Stimulated activated CD4-positive, alpha-beta T cell treated with anti-CD3 and anti-CD28 coated beads, Interleukin-4, amount 100 ng/mL, for 1 hour (primary cell): ENCODE measurements around the gene ALX4.
A peak's percentile ranks its signal among the peaks of the same experiment; 100 is the strongest.

Experiments used
- DNase-seq: peaks from one replicate; pipeline ENCODE4 v3.0.0-alpha.2; 2020

ALX4 gene

DNA sequence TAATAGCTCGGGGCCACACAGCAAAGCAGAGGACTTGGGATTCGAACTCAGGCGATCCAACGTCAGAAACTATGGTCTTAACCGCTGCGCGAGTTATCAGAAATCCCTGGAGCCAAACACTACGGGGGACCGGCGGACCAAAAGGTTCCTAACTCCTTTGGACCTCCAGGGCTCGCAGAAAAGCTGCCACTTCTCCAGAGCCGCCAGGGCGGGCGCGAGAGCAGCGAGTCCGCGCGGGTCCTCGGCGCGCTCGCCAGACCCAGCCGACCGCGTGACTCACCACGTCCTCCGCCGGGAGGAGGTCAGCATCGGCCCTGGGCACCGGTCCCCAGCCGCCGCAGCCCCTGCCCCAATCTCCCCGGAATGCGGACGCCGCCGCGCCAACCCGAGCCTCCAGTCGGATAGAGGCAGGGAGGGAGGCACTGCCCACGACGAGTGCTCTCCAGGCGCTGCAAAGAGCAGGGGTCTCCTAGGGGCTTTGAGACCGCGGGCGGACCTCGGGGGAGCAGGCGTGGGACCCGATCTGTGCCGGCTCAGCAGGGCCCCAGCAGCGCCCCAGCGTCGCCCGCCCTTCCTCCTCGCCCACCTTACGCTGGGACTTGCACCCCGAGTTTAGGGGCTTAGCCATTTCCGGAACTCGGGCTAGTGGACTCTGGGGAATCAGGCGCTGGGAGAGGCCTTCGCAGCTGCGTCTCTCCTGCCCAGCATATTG is 6.2 kb upstream of the ALX4 start:
- no peak for DNase-seq

DNA sequence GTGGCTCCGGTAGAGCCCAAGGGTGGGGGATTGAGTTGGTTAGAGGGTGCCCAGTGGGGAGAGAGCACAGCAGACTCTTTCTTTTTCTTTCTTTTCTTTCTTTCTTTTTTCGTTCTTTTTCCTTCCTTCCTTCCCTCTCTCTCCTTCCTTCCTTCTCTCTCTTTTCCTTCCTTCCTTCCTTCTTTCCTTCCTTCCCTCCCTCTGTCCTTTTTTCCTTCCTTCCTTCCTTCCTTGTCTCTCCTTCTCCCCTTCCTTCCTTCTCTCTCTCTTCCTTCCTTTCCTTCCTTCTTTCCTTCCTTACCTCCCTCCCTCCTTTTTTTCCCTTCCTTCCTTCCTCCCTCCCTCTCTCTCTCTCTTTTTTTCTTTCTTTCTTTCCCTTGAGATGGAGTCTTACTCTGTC is 4.8 kb upstream of the ALX4 start:
- no peak for DNase-seq

DNA sequence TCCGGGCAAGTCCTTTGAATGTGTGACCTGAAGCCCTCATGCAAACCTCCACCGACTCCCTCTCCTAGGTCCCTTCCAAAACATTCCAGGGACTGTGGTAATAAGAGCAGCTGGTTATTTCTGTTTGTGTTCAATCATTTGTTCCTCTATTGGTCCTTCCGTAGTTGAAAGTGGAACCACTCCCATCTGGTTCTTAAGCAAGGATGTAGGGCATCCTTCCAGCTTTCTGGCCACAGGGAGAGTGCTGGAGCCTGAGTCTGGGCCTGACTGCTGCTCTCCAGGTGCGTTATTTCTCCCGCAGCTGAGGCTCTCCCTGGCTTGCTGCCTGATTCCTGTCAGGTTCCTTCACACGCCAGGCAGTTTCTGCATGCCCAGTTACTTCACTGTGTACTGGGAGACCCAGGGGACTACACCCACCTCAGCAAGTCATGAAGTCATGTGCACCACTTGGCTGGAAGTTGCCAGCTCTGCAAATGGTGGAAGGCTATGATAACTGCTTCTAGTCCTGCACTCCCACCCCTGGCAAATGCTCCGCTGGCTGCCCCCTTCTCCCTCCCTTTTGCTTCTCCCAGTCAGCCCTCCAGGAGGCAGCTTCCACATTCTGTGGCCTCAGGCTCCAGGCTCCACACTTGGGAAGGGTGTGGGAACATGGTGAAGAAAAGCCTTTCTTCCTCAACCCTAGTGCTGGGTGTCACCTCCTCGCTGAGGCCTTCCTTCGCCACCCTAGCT is 4.0 kb upstream of the ALX4 start:
- no peak for DNase-seq

DNA sequence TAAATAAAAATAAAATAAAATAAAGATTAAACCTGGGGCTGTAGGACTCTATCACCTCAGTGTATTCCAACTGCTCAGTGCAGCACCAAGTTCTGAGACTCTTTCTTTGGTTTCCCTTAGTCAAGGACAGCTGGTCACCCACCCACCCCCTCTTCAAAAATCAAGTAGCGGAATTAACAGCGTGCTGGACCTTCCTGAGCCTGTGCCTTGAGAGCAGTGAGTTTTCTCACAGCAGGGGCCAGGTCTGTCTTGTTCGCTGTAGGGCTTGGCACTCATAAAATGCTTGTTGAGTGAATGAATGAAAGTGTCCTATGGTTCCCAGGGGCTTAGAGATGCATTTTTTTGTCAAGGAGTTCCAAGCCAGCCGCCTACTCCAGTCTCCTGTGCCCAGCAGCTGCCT is 2.9 kb upstream of the ALX4 start:
- DNase-seq, result no peak

DNA sequence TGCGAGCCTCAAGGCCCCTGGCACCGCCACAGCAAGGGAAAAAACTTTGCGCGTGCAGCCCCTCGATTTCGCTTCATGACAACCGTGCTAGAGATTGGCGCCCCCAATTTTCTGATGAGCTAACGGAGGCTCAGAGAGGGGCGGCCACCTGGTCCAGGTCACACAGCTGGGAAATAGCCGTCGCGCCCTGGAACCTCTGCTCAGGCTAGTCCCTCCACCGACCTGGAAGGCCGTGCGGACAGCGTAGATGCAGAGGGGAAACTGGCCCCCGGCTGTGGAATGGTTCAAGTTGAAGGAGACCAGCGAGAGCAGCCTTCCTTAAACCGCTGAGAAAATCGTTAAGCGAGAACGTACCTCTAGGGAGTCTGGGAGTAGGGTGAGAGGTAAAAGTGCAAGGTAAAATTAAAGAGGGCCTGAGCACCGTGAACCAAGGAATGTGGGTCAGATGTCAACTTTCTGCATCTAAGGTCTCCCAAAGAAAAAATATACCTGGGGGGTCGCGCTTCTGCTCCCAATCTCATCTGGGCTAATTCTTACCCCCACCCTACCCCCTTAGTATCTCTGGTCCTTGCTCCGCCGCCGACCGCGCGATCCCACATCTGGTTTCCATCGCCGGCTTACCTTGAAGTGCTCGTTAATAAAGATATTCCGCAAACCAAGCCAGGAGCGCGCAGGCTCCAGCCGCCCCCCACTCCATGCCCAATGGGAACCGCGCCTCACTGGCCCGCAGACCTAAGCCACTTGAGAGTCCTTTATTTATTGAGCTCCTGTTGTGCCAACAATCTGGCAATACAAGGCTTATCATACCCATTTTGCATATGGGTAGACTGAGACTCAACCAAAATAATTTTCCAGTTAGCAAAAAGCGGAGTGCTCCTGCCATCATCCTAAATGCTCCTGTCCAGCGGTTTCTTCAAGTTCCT is 1.7 kb upstream of the ALX4 start:
- no peak for DNase-seq

DNA sequence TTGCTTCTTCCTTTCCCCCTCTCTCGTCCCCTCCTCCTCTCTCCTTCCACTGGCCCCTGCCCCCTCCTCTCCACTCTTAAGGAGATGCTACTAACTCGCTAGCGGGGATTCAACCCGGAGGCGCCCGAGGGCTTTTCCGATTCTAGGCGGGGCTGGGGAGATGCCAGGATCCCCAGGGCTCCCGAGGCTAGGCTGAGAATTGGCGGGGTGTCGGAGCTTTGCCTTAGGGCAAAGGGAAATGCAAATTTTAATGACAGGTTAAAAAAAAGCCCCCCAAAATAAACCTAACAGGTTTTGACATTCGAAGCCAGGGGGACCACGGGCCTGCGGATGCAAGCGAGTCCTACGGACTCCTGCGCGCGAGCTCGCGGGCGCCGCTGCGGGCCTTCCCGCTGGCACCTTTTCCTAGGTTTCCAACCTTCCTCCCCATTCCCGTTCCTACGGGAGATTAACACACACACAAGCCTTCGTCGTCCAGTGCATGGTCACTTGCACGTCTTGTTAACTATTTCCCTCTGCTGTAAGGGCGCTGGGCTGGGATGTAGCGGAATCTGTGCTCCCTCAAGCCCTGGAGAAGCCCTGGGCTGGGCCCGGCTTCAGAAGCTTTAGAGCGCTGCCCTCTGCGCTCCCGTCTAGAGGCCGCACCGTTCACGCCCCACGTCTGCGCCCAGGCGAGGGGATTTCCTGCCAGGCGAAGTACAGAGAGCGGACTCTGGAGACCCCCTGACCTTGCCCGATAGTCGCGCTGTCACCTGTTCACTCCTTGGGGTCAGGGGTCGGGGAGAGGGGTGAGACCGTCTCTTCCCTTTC is 729 bp upstream of the ALX4 start:
- DNase-seq, result no peak

DNA sequence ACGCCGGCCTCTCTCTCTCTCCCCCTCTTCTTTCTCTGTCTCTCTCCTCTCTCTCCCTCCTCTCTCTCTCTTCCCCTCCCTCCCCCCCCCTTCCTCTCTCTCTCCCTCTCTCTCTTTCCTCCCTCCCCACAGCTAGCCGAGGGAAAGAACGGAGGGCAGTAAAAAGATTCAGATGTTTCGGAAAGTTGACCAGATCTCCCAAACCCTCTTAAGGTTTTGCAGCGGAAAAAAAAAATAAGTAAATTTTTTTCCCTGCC is 195 bp upstream of the ALX4 start:
- DNase-seq, result no peak

DNA sequence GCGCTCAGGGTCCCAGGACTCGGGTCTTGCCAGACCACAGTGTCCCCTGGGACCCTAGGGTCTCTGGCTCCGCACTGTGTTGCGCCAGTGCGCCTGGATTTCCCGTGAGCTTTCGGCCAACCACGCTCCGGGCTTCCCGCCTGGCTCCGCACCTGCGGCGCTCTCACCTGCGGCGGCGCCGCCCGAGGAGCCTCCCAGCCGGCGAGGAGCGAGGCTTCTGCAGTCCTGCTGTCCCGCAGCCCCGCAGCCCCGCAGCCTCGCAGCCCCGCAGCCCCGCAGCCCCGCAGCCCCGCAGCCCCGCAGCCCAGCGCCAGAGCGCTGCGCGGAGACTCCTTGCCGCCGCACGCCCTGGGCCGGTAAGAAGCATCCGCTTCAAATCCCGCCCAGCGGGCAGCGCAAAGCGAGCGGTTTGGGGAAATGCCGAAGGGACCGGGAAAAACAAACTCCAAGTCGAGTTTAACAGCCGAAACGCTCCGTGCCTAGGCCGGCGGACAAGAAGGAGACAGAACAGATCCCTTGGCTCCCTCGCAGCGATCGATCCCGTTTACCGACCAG is 939 bp downstream of the ALX4 start:
- no peak for DNase-seq

DNA sequence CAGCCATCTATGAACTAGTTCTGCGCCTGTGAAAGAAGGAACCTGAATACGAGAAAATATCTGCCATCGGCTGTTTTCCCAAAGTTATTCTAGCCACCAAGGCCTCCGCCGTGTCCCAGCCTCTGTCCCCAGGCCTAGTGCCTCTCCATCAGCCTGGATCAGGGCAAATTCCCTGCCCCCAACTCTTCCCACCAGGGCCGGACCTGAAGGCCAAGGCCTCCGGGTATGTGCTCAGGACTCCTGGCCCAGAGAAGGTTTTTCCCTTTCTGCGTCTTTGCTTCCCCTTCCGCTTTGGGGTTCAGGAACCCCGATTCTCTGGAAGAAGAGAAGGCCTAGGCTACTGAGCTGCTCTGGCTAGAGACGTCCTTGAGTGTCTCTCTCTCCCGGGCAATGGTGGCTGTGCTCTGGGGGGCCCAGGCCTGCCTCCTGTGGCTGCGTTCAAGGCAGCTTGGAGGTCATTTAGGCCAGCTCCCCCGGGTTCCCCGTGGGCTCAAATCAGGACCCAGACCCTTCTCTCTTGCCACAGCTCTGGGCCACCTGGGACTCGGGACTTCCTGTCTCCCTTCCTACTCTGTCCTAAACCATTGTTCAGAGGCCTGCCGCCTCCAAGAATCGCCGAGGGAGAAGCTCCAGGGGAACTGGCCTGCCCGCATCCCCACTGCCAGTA is 1.6 kb downstream of the ALX4 start:
- no peak for DNase-seq

DNA sequence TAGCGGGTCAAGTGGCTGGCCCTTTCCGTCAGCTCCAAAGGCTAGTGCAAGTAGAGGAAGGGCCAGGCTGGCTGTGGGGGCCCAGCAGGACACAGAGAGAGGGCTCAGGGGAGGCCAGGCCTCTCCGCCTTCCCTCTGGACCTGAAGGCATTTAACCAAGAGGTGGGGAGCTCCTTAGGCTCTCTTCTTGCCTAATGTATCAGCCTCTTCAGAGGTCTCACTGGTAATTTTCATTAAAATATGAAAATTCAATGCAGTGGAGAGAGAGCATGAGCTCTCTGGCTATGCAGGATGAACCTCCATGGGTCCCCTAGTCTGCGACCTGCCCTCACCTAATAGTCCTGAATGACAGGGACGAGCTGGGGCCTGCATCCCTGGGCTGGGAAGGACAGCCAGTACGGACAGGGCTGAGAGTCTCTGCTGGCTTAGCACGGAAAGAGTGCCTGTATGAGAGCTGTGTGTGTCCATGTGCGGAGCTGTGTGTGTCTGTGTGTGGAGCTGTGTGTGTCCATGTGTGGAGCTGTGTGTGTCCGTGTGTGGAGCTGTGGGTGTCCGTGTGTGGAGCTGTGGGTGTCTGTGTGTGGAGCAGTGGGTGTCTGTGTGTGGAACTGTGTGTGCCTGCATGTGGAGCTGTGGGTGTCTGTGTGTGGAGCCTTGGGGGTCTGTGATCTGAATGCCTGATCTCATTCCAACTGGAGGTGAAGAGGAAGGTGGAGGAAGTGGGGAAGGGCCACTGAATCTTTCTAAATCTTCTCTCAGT is 2.4 kb downstream of the ALX4 start:
- DNase-seq, result no peak

DNA sequence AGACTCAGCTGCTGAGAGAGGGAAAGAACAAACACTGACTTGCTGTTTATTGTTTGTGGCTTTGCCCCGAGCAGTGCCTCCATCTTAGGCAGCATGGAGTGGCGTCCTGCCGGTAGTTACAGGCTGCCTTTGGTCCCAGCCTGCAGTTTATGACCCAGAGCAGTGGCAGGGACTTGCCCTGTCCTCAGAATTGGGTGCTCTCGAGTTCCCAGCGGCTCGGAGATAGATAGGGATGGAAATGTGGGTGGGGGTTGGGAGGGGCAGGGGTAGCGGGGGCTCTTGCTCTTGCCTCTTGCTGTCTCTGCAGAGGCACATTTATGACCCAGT is 3.1 kb downstream of the ALX4 start:
- no peak for DNase-seq

DNA sequence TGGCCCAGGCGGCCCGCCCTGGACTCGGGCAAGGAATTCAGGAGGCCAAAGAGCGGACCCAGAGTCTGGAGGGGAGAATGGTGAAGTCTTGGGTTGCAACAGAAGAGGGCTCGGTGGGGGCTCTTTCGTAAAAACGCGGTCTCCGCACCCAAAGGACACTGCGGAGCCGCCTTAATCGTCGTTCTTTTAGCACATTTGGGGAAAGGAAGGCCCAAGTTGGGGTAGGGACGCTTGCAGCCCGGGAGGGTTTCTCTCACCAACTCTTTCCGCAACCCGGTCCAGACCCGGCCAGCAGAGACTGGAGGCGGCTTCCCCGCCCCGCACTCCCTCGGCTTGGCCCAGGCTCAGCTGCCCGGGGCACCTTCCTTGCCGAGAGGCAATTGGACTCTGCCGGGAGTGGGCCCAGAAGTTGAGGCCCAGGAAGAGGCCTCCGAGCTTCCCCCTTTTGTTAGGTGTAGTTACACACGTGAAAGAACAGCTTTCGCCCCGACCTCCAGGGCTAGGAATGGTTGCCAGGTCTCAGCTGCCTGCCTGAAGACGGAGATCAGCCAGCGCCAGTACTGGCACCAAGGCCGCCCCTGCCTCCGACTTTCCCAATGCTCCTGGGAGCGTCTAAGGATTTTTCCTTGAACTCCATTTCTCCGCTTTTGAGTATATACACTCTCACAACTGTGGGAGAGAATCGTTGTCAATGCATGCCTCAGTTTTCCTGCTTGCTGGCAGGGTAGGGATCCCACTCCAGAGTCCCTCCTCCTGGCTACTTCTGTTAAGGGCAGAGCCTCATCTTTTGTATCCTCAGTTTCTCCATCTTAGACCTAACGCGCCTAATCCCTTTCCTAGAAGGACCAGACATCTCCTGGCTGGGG is 3.7 kb downstream of the ALX4 start:
- no peak for DNase-seq

DNA sequence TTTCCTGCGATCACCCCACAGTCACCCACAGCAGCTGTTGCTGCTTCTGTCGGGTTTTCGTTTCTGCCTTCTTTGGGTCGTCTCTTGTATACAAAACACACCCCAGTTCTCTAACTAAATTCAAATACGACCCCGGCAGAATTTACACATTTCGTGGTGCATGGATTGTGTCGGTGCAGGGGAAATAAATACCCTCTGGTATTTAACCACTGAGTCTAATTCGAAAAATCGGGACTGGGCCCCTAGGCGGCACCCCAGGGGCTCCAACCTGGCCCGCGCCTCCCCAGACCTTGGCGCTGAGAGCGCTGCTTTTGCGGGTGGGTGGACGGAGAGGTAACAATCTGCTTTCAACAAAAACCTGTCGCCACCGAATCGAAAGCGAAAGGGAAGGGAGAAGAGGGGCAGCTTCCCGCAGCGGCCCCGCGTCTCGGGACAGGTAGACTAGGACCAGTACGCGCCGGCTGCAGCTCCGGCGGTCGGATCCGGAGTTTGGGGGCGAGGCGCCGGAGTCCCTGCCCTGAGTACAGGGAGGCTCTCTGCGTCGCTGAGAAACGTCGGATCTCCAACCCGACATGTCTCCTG is 4.4 kb downstream of the ALX4 start:
- peak; percentile 22 for DNase-seq

DNA sequence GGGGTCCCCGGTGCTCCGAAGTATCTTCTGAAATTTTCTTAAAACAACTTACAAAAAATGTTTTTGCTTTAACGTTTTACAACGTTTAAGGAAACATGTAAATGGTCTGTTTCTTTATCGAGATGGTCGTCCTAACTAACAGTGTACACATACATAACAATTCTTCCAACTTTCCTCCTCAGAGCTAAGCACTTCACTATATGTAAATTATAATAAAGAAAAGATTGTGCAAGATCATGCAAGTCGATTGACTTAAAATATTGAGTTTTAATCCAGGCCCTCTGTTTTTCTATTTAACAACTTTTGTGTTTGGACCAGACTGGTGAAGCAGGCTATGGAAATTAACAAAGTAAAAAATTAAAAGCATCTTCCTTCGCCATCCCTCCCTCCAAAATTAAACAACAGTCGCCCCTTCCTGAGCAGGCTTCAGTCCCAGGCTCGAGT is 4.9 kb downstream of the ALX4 start:
- DNase-seq, result no peak

DNA sequence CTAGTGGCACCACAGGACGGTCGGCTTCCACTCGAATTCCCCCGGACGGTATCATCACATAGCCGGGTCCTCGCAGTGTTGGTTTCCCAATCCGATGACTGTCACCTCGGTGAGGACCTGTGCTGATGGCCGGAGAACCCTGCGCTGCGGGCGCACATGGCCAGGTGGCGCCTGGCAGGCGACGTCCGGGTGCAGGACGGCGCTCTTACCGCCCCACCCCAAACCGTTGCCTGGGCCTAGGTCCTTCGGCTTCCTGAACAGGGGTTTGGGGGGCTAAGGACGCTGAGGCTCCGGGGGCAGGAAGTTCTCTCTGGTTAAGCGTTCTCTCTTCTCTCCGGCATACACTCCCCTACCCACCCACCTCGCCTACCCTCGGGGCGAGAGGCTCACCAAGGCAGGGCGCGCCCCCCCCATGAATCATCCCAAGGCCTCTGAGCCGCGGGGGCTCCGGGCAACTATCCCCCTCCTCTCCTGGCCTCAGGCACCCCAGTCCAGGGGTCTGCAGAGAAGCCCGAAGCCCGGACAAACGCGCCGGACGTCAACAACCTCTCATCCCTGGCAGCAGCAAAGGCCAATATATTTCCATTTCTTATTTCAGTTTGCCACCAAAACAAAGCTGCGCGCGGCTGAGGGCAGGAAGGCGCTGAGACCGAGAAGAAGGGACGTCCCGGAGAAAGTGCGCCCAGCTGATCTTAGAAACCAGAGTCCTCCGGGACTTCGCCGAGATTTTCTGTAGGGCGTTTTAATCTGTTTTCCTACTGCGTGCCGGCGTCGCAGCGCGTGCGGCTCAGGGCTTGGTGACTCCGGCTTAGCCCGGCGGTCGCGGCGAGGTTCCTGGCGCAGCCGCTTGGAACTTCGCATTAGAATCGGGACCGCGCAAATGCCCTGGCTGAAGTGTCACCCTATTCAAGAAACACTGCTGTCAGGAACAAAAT is 5.6 kb downstream of the ALX4 start:
- no peak for DNase-seq

DNA sequence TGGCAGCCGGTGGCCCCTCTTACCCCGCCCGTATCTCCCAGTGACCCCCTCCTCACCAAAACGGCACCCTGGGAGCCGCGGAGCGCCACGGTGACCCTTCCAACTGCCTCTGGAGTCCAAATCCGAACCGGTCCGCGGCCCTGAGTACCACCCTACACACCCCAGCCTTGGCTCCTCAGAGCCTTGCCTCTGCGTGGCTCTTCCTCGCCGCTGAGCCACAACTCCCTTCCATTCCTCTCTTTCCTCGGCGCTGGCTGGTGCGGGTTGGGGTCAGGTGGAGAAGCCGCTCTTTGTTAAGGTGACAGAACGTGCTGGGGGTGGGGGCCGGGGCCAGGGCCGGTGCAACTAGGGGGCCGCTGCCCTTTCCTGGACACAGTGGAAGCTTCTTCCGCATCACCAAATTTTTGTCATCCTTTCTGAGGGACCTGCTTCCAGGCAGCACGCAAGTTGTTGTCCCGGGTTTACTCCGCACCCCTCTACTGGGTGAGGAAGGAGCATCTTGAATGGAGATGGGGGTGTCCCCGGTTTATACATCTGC is 6.5 kb downstream of the ALX4 start:
- DNase-seq, result no peak

DNA sequence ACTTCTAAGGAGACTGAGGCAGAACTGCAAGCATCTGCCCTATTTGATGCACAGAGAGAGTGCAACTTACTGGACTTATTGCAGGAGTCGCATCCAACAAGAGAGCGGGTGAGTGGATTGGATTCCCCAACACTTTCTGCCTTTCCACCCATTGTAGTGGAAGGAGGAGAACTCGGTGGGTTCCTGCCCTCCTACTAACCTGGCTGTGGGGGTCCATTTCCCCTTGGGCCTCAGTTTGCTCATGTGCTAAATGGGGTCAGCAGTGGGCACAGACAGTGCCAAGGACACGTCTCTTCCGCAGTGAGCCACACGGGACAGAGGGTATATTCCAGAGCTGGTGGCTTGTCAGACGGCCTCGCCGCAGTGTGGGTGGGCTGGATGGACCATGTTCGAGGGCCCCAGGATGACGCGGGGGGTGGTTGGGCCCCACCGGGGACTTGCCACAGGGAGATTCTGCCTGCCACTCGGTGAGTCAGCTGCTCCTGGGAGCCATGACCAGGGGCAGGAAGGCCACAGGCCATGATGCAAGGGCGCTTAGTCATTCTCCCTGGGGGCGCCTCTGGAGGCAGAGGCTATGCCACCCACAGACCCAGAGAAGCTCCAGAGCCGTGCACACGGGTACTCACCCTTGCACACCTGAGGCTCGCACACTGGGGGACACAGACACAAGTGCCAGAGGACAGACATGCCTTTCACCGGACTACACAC is 8.2 kb downstream of the ALX4 start:
- no peak for DNase-seq
